Cardiac fibroblast (primary cell): ENCODE measurements around the gene DHX9.

Source experiments
- DNase-seq, 2 donors: peaks; one replicate each; pipeline versions ENCODE4 v3.0.0 to v3.0.0-alpha.2; 2010; ENCODE audit warnings: low read depth in 2 of 2
- H3K4me3 ChIP-seq, 2 donors: replicated peaks in 1 of 2; 1 replicate in 1 of 2; 2 replicates in 1 of 2; pipeline ENCODE4 v1.5.1; 2011; ENCODE audit warnings: low read depth in 2 of 2, low read length in 2 of 2, mild to moderate bottlenecking in 2 of 2, moderate library complexity in 1 of 2
- TF ChIP-seq, protein P1 (sequence below): IDR thresholded peaks from one replicate; pipeline ENCODE4 v1.5.1; 2011; ENCODE audit warnings: low read depth, mild to moderate bottlenecking, low read length, inconsistent platforms

The DHX9 gene

DNA sequence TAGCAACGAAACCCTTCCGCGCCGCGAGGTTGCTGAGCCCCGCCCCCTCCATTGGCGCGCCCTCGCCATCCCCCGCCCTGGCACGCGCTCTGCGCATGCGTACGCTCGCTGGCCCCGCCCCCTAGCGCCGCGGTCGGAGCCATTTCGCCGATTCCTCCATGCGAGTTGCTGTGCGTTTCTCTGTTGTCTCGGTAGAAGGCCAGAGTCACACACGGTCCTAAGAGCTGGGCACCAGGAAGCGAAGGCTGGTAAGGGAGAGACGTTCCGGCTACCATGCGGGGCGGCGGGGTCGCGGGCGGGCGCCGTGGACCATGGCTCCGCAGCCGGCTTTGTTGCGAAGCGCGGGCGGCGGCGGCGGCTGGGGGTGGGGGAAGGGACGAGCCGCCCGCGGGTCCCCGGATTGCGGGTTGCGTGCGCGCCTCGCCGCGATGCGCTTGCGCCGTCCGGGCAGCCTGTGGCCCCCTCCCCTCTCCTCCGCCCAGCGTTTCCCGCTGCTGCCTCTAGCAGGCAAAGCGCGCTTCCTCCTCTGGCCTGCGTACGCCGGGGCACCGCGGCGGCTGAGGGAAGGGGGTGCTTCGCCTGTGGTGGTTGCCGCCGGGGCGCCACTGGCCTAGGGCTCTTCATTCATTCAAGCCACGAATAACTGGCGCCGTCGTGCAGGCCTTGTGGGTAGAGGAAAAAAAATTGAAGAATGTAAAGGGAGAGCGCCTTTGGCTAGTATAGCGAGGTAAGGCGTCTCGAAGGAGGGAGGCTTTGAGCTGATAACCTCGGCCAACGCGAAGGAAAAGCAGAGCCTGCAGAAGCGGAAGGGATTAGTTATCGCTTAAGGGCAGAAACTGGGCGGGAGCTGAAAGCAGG, at the start of gene DHX9:
DHX9 (plus strand) TSS at position 139 of the 858 bp plus-strand sequence. CDS start 3,220 bp downstream, outside the sequence.
- DNase-seq, result peak; percentile 91 to 93
- peak within 1 kb of the TSS; percentile 74 to 81 for H3K4me3 ChIP-seq
- TF ChIP-seq, protein P1, sequence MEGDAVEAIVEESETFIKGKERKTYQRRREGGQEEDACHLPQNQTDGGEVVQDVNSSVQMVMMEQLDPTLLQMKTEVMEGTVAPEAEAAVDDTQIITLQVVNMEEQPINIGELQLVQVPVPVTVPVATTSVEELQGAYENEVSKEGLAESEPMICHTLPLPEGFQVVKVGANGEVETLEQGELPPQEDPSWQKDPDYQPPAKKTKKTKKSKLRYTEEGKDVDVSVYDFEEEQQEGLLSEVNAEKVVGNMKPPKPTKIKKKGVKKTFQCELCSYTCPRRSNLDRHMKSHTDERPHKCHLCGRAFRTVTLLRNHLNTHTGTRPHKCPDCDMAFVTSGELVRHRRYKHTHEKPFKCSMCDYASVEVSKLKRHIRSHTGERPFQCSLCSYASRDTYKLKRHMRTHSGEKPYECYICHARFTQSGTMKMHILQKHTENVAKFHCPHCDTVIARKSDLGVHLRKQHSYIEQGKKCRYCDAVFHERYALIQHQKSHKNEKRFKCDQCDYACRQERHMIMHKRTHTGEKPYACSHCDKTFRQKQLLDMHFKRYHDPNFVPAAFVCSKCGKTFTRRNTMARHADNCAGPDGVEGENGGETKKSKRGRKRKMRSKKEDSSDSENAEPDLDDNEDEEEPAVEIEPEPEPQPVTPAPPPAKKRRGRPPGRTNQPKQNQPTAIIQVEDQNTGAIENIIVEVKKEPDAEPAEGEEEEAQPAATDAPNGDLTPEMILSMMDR, result no peak

- TF ChIP-seq, protein P1, result no peak
- no peak overlapping the region for H3K4me3 ChIP-seq
- DNase-seq, result no peak
These were observed 47.6 kb upstream of the DHX9 start for GRCh38 chr1:182791281-182792179.

DNA sequence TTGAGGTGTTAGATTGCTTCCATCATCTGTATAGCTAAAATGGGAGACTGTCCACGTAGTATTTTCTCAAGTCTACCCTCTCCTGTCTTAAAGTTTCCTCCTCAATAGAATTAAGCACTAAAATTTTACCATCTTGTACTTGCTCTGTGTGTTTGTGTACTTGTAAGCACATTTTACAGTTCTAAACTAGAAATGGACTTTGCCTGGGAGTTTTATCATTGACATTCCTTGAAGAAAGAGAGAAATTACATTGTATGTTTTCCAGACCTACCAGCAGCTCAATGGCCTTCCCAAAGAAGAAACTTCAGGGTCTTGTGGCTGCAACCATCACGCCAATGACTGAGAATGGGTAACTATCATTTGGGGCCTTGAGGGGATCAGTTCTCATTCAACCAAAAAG, 45.1 kb upstream of the DHX9 start:
- no peak overlapping the region for H3K4me3 ChIP-seq
- TF ChIP-seq, protein P1, result no peak
- no peak for DNase-seq

- no peak for DNase-seq
- no peak overlapping the region for H3K4me3 ChIP-seq
- TF ChIP-seq, protein P1, result no peak
These were observed 44.4 kb upstream of the DHX9 start for GRCh38 chr1:182794676-182795201.

DNA sequence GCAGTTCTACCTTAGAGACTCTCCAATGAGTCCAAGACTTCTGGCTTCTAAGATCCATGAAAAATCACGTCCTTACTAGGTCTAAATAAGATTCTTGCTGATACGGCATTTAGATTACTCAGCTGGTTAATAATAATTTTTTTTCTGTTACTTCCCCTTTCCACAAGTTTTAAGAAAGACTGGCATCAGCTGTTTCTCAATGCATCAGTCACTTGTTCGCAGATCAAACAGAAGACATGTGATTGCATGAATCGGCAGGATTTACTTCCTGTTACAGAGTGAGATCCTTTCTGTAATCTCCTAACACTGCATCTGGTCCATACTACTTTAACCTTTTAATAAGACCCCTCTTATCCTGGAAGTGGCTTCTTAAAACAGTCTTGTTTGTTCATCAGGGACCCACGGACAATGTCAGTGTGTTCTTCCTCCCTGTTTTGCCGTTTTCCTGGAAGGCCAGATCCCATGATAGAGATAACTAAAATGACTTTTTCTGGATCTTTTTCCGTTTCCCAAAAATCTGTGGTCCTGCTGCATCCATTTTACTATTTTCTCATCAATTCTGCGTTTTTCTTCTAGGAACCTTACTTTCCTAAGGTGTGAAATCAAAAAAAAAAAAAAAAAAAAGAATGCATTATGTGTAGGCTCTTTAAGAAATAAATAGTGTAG, 43.5 kb upstream of the DHX9 start:
- DNase-seq, result peak in 1 of 2 donors; percentile 10

More for the DNA sequence above, 43.5 kb upstream of the DHX9 start:
- H3K4me3 ChIP-seq, result no peak overlapping the region
- TF ChIP-seq, protein P1, result no peak
